AG20443 (cell line): ENCODE results near the gene PCDHB15.
"Not testable (repeated sequence)": the region's sequence is repeated elsewhere in the genome, so short reads cannot be mapped to it uniquely, and the experiment has no call there.

Experiments
- DNase-seq: peaks from one replicate; pipeline ENCODE4 v3.0.0; 2012; ENCODE audit warnings: low spot score, mixed read lengths

Gene PCDHB15

DNA sequence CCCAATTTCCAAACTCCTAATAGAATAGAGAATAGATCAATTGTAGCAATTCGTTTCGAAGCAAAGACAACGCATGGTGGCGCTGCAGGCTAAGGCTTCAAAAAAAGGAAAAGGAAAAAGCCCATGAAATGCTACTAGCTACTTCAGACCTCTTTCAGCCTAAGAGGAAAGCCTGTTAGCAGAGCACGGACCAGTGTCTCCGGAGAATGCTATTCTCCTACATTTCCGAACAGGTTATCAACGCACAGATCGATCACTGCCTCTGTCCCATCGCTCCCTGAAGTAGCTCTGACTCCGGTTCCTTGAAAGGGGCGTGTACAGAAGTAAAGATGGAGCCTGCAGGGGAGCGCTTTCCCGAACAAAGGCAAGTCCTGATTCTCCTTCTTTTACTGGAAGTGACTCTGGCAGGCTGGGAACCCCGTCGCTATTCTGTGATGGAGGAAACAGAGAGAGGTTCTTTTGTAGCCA, at the start of gene PCDHB15:
TSS of gene PCDHB15 (plus strand) at position 146 of the 468 bp plus-strand sequence. CDS start at position 330, 184 bp downstream.
- DNase-seq, result peak; percentile 12

DNA sequence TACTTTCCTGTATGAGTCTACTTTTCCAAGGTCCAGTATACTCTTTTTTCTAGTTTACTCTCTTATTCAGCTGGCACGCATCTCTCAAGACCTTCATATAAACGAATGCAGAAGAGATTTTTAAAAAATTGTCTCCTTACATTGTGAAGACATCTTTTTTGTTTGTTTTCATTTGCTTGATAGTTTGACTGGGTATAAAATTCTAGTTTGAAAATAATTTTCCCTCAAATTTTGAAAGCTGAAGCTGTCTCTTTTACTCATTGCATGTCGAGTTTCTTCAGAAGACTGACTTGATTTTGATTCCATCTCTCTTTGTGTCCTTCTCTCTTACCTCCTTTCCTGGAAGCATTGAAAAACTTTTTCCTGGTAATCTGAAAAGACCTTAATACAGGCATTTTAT, 48.8 kb upstream of the PCDHB15 start:
- no peak for DNase-seq

DNA sequence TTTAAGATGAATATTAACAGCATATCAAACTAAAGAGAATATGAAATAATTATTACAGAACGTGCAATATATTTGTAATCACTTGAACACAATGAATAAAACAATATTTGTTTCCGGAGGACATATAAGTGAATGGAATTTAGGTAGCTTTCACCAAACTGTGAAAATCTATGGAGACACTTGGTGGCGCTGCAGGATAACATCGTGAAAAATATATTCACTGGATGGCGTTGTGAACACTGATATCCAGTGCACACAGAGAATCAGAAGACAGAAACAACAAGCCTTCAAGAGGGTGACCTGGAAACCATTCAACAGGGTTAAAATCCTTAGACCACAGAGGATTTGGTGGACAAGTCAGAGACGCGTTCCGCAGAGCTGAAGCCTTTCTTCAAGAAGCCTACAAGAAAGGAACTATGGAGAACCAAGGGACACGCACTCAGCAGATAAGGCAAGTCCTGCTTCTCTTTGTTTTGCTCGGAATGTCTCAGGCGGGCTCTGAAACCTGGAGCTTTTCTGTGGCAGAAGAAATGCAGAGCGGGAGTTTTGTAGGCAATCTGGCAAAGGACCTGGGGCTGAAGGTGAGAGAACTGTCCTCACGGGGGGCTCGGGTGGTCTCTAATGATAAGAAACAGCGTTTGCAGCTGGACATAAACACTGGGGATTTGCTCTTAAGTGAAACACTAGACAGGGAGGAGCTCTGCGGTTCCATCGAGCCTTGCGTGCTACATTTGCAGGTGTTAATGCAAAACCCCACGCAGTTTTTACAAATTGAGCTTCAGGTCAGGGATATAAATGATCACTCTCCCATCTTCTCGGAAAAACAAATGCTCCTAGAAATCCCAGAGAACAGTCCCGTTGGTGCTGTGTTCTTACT, 45.6 kb upstream of the PCDHB15 start, which contains the start of gene PCDHB11:
TSS of gene PCDHB11 (plus strand) at position 269 of the 877 bp plus-strand sequence. CDS start at position 417, 148 bp downstream.
- DNase-seq, result no peak

DNA sequence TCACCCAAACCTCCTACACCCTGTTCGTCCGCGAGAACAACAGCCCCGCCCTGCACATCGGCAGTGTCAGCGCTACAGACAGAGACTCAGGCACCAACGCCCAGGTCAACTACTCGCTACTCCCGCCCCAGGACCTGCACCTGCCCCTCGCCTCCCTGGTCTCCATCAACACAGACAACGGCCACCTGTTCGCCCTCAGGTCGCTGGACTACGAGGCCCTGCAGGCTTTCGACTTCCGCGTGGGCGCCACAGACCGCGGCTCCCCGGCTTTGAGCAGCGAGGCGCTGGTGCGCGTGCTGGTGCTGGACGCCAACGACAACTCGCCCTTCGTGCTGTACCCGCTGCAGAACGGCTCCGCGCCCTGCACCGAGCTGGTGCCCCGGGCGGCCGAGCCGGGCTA, 44.1 kb upstream of the PCDHB15 start:
- not testable (repeated sequence) for DNase-seq

DNA sequence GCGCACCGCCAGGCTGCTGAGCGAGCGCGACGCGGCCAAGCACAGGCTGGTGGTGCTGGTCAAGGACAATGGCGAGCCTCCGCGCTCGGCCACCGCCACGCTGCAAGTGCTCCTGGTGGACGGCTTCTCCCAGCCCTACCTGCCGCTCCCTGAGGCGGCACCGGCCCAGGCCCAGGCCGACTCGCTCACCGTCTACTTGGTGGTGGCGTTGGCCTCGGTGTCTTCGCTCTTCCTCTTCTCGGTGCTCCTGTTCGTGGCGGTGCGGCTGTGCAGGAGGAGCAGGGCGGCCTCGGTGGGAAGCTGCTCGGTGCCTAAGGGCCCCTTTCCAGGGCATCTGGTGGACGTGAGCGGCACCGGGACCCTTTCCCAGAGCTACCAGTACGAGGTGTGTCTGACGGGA, 43.5 kb upstream of the PCDHB15 start:
- not testable (repeated sequence) for DNase-seq

DNA sequence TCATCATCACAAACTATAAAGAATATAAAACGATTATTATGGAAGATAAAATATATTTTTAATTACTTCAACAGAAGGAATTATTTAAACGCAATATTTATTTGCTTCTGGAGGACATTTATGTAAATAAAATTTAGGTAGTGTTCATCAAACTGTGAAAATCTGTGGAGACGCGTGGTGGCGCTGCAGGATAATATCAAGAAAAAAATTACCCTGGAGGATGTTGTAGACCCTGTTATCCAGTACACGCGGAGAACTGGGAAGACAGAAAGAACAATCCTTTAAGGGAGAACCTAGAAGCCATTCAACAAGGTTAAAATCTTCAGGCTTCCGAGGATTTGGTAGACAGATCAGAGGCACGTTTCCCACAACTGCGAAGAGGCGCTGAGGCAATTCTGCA, 36.7 kb upstream of the PCDHB15 start, which contains the start of gene PCDHB12:
TSS of gene PCDHB12 (plus strand) at position 242 of the 400 bp plus-strand sequence. CDS start 189 bp downstream, outside the sequence.
- peak; percentile 25 for DNase-seq

DNA sequence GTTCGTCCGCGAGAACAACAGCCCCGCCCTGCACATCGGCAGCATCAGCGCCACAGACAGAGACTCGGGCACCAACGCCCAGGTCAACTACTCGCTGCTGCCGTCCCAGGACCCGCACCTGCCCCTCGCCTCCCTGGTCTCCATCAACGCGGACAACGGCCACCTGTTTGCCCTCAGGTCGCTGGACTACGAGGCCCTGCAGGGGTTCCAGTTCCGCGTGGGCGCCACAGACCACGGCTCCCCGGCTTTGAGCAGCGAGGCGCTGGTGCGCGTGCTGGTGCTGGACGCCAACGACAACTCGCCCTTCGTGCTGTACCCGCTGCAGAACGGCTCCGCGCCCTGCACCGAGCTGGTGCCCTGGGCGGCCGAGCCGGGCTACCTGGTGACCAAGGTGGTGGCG, 34.9 kb upstream of the PCDHB15 start:
- not testable (repeated sequence) for DNase-seq

DNA sequence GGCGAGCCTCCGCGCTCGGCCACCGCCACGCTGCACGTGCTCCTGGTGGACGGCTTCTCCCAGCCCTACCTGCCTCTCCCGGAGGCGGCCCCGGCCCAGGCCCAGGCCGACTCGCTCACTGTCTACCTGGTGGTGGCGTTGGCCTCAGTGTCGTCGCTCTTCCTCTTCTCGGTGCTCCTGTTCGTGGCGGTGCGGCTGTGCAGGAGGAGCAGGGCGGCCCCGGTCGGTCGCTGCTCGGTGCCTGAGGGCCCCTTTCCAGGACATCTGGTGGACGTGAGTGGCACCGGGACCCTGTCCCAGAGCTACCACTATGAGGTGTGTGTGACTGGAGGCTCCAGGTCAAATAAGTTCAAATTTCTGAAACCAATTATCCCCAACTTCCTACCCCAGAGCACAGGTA, 34.3 kb upstream of the PCDHB15 start:
- DNase-seq, result not testable (repeated sequence)

DNA sequence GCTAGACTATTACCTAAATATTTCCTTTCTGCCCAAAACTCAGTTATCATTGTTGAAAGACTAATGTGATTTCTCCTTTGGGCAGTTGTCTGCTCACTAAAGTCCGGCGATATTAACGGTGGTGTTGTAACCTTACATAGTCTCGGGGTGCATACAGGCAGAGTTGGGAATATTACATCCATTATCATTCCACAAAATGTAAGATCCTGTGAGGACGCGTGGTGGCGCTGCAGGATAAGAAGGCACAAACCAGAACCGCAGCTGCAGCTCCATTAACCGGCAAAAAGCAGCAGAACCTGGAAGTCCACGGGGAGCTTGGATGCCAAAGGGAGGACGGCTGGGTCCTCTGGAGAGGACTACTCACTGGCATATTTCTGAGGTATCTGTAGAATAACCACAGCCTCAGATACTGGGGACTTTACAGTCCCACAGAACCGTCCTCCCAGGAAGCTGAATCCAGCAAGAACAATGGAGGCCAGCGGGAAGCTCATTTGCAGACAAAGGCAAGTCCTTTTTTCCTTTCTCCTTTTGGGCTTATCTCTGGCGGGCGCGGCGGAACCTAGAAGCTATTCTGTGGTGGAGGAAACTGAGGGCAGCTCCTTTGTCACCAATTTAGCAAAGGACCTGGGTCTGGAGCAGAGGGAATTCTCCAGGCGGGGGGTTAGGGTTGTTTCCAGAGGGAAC, 31.4 kb upstream of the PCDHB15 start, which contains the start of gene PCDHB13:
TSS of gene PCDHB13 (plus strand) at position 264 of the 684 bp plus-strand sequence. CDS start at position 469, 205 bp downstream.
- peak; percentile 29 for DNase-seq

DNA sequence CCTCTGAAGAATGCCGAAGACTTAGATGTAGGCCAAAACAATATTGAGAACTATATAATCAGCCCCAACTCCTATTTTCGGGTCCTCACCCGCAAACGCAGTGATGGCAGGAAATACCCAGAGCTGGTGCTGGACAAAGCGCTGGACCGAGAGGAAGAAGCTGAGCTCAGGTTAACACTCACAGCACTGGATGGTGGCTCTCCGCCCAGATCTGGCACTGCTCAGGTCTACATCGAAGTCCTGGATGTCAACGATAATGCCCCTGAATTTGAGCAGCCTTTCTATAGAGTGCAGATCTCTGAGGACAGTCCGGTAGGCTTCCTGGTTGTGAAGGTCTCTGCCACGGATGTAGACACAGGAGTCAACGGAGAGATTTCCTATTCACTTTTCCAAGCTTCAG, 30.6 kb upstream of the PCDHB15 start:
- DNase-seq, result not testable (repeated sequence)

DNA sequence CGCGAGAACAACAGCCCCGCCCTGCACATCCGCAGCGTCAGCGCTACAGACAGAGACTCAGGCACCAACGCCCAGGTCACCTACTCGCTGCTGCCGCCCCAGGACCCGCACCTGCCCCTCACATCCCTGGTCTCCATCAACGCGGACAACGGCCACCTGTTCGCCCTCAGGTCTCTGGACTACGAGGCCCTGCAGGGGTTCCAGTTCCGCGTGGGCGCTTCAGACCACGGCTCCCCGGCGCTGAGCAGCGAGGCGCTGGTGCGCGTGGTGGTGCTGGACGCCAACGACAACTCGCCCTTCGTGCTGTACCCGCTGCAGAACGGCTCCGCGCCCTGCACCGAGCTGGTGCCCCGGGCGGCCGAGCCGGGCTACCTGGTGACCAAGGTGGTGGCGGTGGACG, 29.7 kb upstream of the PCDHB15 start:
- not testable (repeated sequence) for DNase-seq

DNA sequence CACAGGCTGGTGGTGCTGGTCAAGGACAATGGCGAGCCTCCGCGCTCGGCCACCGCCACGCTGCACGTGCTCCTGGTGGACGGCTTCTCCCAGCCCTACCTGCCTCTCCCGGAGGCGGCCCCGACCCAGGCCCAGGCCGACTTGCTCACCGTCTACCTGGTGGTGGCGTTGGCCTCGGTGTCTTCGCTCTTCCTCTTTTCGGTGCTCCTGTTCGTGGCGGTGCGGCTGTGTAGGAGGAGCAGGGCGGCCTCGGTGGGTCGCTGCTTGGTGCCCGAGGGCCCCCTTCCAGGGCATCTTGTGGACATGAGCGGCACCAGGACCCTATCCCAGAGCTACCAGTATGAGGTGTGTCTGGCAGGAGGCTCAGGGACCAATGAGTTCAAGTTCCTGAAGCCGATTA, 29.2 kb upstream of the PCDHB15 start:
- DNase-seq, result not testable (repeated sequence)

DNA sequence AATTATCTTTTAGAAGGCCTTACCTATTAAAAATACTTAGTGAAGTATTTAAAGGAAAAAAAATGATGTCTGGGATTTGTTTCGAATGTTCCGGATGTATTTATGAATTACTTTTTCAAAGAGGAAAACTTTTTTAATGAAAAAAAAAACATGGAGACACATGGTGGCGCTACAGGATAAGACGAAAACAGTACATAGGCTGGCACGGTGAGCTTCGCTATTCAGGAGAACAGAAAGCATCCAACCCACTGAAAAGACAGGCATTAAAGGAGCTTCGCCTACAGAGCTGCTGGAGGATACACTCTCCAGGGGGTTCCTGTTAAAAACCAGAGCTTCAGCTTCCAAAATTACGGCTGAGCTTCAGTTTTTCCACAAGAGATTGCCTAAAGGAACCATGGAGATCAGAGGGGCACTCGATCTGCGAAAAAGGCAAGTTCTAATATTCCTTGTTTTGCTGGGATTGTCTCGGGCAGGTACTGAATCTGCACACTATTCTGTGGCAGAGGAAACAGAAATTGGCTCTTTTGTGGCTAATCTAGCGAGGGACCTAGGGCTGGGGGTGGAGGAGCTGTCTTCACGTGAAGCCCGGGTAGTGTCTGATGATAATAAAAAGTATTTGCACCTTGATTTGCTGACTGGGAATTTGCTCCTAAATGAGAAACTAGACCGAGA, 21.9 kb upstream of the PCDHB15 start, which contains the start of gene PCDHB14:
TSS of gene PCDHB14 (plus strand) at position 232 of the 672 bp plus-strand sequence. CDS start at position 395, 163 bp downstream.
- DNase-seq, result peak; percentile 49

DNA sequence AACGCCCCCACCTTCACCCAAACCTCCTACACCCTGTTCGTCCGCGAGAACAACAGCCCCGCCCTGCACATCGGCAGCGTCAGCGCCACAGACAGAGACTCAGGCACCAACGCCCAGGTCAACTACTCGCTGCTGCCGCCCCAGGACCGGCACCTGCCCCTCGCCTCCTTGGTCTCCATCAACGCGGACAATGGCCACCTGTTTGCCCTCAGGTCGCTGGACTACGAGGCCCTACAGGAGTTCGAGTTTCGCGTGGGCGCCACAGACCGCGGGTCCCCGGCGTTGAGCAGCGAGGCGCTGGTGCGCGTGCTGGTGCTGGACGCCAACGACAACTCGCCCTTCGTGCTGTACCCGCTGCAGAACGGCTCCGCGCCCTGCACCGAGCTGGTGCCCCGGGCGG, 20.4 kb upstream of the PCDHB15 start:
- DNase-seq, result not testable (repeated sequence)

DNA sequence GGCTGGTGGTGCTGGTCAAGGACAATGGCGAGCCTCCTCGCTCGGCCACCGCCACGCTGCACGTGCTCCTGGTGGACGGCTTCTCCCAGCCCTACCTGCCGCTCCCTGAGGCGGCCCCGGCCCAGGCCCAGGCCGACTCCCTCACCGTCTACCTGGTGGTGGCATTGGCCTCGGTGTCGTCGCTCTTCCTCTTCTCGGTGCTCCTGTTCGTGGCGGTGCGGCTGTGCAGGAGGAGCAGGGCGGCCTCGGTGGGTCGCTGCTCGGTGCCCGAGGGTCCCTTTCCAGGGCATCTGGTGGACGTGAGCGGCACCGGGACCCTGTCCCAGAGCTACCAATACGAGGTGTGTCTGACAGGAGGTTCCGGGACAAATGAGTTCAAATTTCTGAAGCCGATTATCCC, 19.8 kb upstream of the PCDHB15 start:
- DNase-seq, result not testable (repeated sequence)

DNA sequence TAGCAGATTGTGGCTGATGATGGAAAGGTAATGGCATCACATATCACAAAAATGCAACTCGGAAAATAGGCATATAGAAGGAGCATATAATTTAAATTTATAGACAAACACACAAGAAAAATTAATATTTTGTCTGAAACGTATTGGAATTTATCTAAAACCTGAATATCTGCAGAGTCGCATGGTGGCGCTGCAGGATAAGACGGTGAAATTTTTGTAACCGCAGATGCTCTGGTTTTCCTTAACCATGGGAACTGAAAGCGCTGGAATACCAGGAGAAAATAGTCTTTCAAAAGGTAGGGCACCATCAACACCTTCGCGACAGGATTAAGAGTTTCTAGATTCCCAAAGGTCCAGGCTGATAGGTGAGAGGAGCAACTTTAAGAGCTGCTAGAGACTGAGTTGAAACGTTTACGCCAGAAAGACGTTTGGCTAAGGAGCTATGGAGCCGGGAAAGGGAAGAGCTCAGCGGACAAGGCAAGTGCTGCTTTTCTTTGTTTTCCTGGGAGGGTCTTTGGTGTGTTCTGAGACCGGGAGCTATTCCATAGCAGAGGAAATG, 11.0 kb upstream of the PCDHB15 start:
- DNase-seq, result peak; percentile 11

DNA sequence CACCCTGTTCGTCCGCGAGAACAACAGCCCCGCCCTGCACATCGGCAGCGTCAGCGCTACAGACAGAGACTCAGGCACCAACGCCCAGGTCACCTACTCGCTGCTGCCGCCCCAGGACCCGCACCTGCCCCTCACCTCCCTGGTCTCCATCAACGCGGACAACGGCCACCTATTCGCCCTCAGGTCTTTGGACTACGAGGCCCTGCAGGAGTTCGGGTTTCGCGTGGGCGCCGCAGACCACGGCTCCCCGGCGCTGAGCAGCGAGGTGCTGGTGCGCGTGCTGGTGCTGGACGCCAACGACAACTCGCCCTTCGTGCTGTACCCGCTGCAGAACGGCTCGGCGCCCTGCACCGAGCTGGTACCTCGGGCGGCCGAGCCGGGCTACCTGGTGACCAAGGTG, 9.3 kb upstream of the PCDHB15 start:
- not testable (repeated sequence) for DNase-seq

DNA sequence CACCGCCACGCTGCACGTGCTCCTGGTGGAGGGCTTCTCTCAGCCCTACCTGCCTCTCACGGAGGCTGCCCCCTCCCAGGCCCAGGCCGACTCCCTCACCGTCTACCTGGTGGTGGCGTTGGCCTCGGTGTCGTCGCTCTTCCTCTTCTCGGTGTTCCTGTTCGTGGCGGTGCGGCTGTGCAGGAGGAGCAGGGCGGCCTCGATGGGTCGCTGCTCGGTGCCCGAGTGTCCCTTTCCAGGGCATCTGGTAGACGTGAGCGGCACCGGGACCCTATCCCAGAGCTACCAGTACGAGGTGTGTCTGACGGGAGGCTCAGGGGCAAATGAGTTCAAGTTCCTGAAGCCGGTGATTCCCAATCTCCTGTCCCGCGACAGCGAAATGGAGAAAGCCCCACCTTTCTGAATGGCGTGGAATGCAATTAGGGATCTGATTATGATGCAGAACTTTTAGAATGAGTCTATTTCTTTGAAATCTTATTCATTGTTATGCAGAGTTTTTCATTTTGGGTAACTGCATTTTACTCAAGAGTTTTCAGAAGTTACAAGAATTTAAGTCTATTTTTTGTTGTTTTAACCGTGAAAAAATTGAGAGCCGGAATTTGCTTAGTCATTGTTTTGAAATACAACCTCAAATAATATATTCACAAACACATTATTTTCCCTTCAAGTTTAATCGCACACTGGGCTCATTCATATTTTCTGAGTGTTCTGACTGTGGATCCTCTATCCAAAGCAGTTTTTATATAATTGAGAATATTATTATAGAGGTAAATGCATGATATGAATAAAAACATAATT, 8.5 kb upstream of the PCDHB15 start:
- no peak for DNase-seq

DNA sequence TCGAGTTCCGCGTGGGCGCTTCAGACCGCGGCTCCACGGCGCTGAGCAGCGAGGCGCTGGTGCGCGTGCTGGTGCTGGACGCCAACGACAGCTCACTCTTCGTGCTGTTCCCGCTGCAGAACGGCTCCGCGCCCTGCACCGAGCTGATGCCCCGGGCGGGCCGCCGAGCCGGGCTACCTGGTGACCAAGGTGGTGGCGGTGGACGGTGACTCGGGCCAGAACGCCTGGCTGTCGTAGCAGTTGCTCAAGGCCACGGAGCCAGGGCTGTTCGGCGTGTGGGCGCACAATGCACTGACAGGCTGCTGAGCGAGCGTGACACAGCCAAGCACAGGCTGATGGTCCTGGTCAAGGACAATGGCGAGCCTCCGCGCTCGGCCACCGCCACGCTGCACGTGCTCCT, 3.7 kb upstream of the PCDHB15 start:
- no peak for DNase-seq

DNA sequence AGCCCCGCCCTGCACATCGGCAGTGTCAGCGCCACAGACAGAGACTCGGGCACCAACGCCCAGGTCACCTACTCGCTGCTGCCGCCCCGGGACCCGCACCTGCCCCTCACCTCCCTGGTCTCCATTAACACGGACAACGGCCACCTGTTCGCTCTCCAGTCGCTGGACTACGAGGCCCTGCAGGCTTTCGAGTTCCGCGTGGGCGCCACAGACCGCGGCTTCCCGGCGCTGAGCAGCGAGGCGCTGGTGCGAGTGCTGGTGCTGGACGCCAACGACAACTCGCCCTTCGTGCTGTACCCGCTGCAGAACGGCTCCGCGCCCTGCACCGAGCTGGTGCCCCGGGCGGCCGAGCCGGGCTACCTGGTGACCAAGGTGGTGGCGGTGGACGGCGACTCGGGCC, 1.8 kb downstream of the PCDHB15 start:
- DNase-seq, result not testable (repeated sequence)

DNA sequence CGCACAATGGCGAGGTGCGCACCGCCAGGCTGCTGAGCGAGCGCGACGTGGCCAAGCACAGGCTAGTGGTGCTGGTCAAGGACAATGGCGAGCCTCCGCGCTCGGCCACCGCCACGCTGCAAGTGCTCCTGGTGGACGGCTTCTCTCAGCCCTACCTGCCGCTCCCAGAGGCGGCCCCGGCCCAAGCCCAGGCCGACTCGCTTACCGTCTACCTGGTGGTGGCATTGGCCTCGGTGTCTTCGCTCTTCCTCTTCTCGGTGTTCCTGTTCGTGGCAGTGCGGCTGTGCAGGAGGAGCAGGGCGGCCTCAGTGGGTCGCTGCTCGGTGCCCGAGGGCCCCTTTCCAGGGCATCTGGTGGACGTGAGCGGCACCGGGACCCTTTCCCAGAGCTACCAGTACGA, 2.2 kb downstream of the PCDHB15 start:
- not testable (repeated sequence) for DNase-seq
